Measurements from ENCODE around the gene ZNF512.
"Not testable (repeated sequence)": the region's sequence is repeated elsewhere in the genome, so short reads cannot be mapped to it uniquely, and the experiment has no call there.

ZNF512 gene, protein sequence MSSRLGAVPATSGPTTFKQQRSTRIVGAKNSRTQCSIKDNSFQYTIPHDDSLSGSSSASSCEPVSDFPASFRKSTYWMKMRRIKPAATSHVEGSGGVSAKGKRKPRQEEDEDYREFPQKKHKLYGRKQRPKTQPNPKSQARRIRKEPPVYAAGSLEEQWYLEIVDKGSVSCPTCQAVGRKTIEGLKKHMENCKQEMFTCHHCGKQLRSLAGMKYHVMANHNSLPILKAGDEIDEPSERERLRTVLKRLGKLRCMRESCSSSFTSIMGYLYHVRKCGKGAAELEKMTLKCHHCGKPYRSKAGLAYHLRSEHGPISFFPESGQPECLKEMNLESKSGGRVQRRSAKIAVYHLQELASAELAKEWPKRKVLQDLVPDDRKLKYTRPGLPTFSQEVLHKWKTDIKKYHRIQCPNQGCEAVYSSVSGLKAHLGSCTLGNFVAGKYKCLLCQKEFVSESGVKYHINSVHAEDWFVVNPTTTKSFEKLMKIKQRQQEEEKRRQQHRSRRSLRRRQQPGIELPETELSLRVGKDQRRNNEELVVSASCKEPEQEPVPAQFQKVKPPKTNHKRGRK

DNA sequence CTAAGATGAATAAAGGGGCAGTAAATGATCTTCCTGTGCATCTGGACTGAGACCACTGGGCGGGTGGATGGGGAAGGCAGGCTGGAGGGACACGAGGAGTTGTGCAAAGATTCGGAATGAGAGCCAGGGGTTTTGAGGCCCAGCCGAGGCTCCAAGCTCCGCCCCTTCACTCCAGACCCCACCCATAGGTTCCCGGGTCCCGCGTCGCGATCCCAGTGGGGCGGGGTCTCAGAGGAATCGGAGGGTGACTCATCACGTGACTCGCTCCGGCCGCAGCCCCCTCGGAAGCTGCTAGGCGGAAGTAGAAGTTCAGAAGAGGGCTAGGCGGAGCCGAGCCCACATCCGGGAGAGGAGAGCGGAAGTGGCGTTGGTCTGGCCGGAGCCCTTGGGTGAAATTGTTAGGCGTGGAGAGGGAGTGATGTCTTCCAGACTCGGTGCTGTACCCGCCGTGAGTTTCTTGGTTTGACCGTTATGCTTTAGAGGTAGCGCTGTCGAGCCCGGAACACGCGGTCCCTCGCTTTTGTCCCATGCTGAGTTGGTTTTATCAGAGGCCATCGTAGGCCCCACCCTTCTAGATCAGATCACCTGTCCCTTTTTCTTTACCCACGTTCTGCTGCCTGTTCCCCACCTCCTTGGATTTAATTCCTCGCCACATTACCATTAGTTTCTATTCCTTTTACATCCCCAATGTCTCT, at the start of gene ZNF512:
Gene ZNF512 (plus strand): TSS at position 348 of the 695 bp plus-strand sequence. CDS start 71 bp downstream, at position 419.
- in situ Hi-C loops (cut with MboI; ENCODE audit: low sequenced_read_pairs), result no loop called here

- in situ Hi-C loops (cut with MboI; ENCODE audit: low sequenced_read_pairs), result no loop called here
Observed at GRCh38 chr2:27537287-27537686, 45.6 kb upstream of the ZNF512 start.

GRCh38 chr2:27538839-27539450, 43.9 kb upstream of the ZNF512 start:
- in situ Hi-C loops (cut with MboI; ENCODE audit: low sequenced_read_pairs), result not testable (repeated sequence)

- in situ Hi-C loops (cut with MboI; ENCODE audit: low sequenced_read_pairs), result not testable (repeated sequence)
Observed at GRCh38 chr2:27539649-27540048, 43.2 kb upstream of the ZNF512 start.

GRCh38 chr2:27544143-27544821, 38.6 kb upstream of the ZNF512 start:
- in situ Hi-C loops (cut with MboI; ENCODE audit: low sequenced_read_pairs), result no loop called here

- in situ Hi-C loops (cut with MboI; ENCODE audit: low sequenced_read_pairs), result no loop called here
Observed at GRCh38 chr2:27545348-27546141, 37.3 kb upstream of the ZNF512 start.

GRCh38 chr2:27549303-27549702, 33.5 kb upstream of the ZNF512 start:
- in situ Hi-C loops (cut with MboI; ENCODE audit: low sequenced_read_pairs), result no loop called here

GRCh38 chr2:27551514-27551913, 31.3 kb upstream of the ZNF512 start:
- in situ Hi-C loops (cut with MboI; ENCODE audit: low sequenced_read_pairs), result no loop called here

DNA sequence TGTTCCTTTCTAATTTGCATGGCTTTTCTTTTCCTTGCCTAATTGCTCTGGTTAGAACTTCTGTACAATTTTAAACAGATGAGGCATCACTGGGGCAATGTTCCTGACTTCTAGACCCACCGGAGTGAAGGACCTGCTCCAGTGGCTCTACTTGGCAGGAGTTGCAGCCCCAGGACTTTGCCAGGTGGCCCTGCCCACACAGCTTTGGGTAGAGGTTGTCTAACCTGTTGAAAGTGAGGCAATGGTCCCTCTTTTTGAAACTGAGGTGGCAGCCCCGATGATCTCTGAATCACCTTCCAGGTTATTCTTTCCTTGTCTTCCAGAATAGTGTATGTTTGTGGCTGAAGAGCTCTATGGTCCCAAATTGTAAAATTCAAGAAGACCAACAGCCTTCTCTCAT, 29.9 kb upstream of the ZNF512 start:
- in situ Hi-C loops (cut with MboI; ENCODE audit: low sequenced_read_pairs), result no loop called here

DNA sequence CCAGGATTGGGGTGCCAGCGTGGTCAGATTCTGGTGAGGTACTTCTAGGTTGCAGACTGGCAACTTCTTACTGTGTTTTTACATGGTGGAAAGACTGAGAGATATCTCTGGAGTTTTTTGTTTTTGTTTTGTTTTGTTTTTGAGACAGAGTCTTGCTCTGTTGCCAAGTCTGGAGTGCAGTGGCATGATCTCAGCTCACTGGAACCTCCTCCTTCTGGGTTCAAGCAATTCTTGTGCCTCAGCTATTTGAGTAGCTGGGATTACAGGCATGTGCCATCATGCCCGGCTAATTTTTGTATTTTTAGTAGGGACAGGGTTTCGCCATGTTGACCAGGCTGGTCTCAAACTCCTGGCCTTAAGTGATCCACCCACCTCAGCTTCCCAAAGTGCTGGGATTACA, 28.4 kb upstream of the ZNF512 start:
- in situ Hi-C loops (cut with MboI; ENCODE audit: low sequenced_read_pairs), result not testable (repeated sequence)

GRCh38 chr2:27559228-27559627, 23.6 kb upstream of the ZNF512 start:
- in situ Hi-C loops (cut with MboI; ENCODE audit: low sequenced_read_pairs), result no loop called here

GRCh38 chr2:27561060-27561459, 21.8 kb upstream of the ZNF512 start:
- in situ Hi-C loops (cut with MboI; ENCODE audit: low sequenced_read_pairs), result no loop called here

- in situ Hi-C loops (cut with MboI; ENCODE audit: low sequenced_read_pairs), result no loop called here
Observed at GRCh38 chr2:27566628-27567027, 16.2 kb upstream of the ZNF512 start.

DNA sequence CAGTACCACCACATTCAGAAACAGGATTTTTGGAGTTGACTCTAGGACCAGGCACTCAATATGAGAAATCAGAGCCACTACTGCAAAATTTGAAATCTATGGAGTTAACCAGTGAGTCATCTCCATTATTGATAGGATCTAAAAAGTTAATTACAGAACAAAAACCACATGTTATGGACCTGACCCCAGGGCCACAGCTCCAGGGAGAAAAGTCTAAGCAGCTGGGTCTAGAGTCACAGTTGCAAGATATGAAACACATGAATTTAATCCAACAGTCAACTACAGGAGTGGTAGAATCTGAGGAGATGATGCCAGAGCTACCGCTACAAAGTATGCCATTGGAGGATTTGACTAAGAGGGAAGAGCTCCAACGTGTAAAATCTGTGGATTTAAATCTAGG, 13.4 kb upstream of the ZNF512 start:
- in situ Hi-C loops (cut with MboI; ENCODE audit: low sequenced_read_pairs), result no loop called here

DNA sequence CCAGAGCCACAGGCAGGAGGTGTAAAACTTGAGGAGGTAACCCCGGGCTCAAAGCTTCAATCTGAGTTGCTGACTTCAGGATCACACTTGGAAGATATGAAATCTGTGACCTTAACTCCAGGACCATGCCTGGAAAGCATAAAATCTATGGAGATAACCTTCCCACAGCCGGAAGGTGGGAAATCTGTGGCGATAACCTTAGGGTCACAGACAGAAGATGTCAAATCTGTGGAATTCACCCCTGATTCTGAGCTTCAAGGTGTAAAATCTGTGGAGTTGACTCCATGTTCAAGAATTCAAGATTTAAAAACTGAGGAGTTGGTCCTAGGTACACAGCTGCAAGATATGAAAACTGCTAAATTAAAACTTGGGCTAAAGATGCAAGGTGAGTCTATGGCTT, 11.6 kb upstream of the ZNF512 start:
- in situ Hi-C loops (cut with MboI; ENCODE audit: low sequenced_read_pairs), result no loop called here

GRCh38 chr2:27571681-27572080, 11.2 kb upstream of the ZNF512 start:
- in situ Hi-C loops (cut with MboI; ENCODE audit: low sequenced_read_pairs), result no loop called here

DNA sequence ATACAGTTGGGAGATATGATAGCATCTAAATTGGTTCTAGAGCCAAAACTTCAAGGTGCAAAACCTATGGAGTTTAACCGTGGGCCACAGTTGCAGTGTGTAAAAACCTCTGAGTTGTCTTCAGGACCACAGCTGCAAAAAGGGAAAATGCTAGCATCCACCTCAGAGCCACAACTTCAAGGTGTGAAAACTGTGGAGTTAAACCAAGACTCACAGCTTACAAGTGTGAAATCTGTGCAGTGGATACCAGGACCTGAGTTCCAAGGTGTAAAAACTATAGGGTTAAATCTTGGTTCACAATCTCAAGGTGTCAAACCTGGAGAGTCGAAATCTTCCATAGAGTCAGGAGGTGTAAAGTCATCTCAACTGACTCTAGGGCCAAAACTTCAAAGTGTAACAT, 10.4 kb upstream of the ZNF512 start:
- in situ Hi-C loops (cut with MboI; ENCODE audit: low sequenced_read_pairs), result no loop called here

DNA sequence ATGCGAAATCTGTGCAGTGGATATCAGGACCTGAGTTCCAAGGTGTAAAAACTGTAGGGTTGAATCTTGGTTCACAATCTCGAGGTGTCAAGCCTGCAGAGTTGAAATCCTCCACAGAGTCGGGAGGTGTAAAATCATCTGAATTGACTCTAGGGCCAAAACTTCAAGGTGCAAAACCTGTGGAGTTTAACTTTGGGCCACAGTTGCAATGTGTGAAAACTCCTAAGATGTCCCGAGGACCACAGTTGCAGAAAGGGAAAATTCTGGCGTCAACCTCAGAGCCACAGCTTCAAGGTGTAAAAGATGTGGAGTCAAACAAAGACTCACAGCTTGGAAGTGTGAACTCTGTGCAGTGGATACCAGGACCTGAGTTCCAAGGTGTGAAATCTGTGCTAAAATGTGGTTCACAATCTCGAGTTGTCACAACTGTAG, 9.8 kb upstream of the ZNF512 start:
- in situ Hi-C loops (cut with MboI; ENCODE audit: low sequenced_read_pairs), result no loop called here

DNA sequence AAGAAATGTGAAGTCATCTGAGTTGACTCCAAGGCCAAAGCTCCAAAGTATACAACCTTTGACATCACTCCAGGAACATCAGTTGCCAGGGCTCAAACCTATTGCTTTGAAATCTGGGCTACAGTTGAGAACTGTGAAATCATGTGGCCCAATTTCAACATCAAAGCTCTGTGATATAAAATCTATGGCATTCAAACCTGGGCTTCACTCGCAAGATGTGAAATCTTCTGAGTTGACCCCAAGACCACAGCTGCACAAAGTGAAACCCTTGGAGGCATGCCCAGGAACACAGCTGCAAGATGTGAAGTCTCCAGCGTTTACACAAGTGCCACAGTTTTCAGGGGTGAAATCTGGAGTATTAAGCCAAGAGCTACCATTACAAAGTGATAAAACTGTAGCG, 9.4 kb upstream of the ZNF512 start:
- in situ Hi-C loops (cut with MboI; ENCODE audit: low sequenced_read_pairs), result no loop called here

Data from hTERT RPE-1 (cell line).